GM10248 (cell line): ENCODE data around the gene SCUBE1.

Experiments
- CTCF ChIA-PET: fragments of 300-600 bp; sonication (Branson Sonifier 250); formaldehyde crosslinking; extraction: SDS; loops from one replicate; lab custom pipeline; 2021; ENCODE audit warnings: antibody characterized with exemption; lab: Yijun Ruan, JAX
- POLR2A ChIA-PET: fragments of 350-650 bp; sonication (Branson Sonifier 250); formaldehyde crosslinking; extraction: SDS; loops from one replicate; lab custom pipeline; 2020; ENCODE audit warnings: antibody characterized with exemption; lab: Yijun Ruan, JAX
- DNase-seq: peaks from one replicate; pipeline ENCODE4 v3.0.0; 2012; ENCODE audit errors: extremely low spot score
- TF ChIP-seq, protein P1 (sequence below): IDR thresholded peaks from 2 replicates; pipeline ENCODE4 v1.5.1; 2012; ENCODE audit warnings: mild to moderate bottlenecking, low read depth; ENCODE audit errors: extremely low read depth, missing control alignments, control extremely low read depth

The SCUBE1 gene

DNA sequence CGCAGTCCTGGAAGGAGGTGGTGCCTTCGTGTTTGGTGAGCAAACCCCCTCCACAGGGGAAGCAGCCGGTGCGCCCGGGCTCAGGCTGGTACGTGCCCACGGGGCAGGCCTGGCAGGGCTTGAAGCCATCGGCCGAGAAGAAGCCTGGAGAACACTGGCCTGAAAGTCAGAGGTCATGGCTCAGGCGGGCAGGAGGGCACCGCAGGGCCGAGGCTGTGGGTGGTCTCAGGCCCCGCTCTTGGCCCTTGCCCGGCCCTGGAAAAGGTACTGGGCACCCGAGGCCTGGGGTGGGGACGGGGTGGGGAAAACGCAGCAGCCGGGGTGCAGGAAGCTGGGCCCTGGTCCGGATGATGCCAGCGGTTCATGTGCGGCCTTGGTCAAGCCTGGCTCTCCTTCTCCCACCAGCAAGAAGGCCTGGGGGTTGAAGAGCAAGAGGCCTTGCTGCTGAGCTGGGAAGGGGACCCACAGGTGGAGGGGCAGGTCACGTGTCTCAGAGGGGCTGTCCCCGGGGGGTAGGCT lies 130.7 kb downstream of the SCUBE1 start:
- DNase-seq, result no peak
- POLR2A ChIA-PET, result no interaction called here
- TF ChIP-seq, protein P1, sequence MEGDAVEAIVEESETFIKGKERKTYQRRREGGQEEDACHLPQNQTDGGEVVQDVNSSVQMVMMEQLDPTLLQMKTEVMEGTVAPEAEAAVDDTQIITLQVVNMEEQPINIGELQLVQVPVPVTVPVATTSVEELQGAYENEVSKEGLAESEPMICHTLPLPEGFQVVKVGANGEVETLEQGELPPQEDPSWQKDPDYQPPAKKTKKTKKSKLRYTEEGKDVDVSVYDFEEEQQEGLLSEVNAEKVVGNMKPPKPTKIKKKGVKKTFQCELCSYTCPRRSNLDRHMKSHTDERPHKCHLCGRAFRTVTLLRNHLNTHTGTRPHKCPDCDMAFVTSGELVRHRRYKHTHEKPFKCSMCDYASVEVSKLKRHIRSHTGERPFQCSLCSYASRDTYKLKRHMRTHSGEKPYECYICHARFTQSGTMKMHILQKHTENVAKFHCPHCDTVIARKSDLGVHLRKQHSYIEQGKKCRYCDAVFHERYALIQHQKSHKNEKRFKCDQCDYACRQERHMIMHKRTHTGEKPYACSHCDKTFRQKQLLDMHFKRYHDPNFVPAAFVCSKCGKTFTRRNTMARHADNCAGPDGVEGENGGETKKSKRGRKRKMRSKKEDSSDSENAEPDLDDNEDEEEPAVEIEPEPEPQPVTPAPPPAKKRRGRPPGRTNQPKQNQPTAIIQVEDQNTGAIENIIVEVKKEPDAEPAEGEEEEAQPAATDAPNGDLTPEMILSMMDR, result no peak
- CTCF ChIA-PET, result no interaction called here

DNA sequence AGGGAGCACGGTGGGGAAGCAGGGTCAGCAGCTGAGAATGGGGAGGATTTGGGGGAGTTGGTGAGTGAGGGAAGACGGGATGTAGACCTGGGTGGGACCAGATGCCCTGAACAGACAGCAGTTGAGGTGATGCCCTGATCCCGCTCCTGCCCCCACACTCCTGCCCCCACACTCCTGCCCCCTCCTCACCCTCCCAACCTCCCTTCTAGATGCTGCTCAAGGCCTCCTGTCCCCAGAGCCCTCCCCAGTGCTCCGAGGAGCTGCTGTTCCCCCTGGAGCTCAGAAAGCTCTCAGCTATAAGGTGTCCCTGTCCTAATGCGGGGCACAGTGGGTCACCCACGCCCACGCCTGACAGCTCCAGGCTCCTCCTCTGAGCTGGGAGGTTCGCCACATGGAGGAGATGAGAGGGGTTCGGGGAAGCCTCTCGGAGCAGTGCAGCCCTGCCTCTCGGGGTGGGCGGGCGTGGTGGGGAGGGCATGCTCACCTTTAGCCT lies 131.2 kb downstream of the SCUBE1 start:
- TF ChIP-seq, protein P1, result no peak
- ChIA-PET POLR2A (no interaction called here), CTCF (no interaction called here)
- DNase-seq, result no peak

DNA sequence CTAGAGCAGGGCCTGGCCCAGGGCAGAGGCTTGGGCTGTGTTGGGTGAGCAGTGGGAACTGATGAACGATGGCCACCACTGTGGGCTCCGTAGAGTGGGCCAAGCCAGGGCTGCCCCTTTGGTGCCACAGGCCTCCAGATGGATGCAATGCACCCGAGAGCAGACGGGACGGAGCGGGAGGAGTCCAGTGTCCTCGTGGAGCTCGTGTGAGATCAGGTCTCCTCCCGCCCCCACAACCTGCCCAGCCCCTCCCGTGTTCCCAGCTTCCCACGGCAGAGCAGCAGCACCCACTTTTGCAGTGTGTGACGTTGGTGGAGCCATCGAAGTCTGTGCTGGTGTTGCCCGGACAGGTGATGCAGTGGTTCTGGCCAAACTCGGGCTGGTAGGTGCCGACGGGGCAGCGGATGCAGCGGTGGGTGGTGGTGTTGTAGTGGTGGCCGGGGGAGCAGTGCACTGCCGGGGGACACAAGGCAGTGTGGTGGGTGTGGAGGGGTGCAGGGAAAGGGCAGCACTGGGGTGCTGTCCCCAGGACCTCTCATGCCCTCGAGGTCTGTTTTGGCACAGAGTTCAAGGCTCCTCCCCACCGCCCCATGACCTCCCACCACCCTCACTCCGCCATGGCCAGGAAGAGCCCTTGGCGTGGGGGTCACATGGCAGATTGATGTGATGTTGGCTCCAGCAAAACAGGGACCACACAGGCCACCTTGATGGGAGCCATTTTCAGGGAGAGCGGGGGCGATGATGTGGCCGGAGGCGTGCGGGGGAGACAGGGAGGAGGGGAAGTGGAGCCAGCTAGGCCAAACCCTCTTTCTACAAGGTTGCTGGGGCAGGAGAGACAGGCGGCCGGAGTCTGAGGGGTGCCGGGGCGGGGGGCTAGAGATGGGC lies 132.3 kb downstream of the SCUBE1 start:
- POLR2A ChIA-PET, result no interaction called here
- TF ChIP-seq, protein P1, result no peak
- CTCF ChIA-PET, result no interaction called here
- no peak for DNase-seq

DNA sequence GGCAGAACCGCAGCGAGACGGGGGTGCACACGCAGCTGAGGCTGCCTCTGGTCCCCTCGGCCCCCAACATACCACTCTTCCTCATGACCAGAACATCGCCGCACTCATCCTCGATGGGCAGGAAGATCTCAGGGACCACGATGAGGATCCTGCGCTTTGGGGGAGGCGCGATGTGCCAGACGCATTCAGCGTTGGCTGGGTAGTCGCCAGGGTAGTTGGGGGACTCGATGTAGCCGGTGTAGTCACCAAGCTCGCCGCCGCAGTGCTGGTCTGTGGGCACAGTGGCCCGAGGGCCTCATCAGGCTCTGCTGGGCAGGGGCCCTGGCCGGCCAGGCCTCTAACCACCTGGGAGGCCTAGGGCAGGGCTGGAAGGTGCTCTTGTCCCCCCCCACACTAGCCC lies 133.2 kb downstream of the SCUBE1 start:
- no peak for DNase-seq
- ChIA-PET CTCF (interaction anchor here (1.1 kb wide), 1 partner anchor 21 kb away, joined by 6 read pairs; no protein-coding TSS in a partner anchor), POLR2A (no interaction called here)
- TF ChIP-seq, protein P1, result no peak

DNA sequence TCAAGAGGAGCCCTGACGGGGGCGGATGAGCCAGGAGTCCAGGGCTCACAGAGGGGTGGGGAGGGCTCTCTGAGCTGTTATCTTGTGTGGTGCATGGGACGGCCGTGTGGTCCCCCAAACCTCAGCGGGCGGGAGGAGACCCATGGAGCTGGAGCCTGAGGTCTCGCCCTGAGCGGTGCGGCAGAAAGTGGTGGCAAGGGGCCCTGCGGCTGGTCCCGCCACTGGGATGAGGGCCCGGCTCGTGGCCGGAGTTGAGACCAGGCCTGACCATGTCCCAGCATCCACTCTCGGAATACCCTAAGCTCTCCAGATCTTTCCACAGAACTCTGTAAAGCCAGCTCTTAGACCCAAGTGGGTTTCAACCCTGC lies 133.7 kb downstream of the SCUBE1 start:
- TF ChIP-seq, protein P1, result no peak
- no peak for DNase-seq
- ChIA-PET CTCF (interaction anchor here (1.1 kb wide), 1 partner anchor 22 kb away, joined by 6 read pairs; no protein-coding TSS in a partner anchor), POLR2A (no interaction called here)

DNA sequence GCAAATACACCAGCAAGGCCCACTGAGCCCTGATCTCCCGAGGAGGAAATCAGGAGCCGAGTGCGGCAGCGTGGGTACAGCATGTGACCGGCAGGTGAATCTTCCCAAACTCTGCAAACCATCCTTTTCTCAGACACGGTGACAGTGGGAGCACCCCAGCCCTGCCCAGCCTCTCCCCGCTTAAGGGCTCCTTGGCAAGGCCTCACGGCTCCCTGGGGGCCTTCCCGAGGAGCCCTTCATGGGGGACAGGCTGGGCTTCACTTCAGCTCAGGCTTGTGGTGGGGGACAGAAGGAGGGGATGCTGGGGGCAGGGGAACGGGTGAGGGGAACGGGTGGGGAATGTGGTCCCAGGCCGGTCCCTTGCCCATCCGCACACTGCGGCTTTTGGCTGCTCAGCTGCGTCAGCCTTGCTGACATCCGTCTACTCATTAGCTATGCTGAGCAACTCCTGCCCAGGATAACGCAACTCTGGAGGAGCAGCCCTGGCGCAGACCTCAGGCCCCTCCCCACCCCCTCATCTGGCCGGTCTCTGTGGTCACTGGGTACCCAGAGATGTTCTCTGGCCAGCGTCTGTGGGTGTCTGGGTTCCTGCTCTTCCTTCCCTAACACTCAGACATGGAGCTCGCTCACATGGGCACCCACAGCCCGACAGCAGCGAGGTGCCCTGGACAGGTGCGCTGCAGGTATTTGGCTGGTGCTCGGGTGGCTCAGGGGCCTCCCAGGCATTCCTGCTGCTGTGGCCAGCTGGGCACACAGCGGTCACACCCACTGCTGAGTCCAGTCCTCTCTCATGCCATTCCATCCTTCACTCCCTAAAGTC lies 134.3 kb downstream of the SCUBE1 start:
- ChIA-PET POLR2A (no interaction called here), CTCF (interaction anchor here (1.1 kb wide), 1 partner anchor 22 kb away, joined by 6 read pairs; no protein-coding TSS in a partner anchor)
- TF ChIP-seq, protein P1, result no peak
- no peak for DNase-seq
